Activated T-helper 17 cell treated with anti-CD3 and anti-CD28 coated beads, Interleukin-2, amount 50 U/mL, for 72 hours (primary cell): ENCODE data around the gene NEMP2. TPM values are rescaled to one million over a fixed set of nuclear protein-coding genes. Genes with fewer than 3 reads are reported as not detected.

Experiments used
- ATAC-seq: fragments of 150-1000 bp; cut with Tn5 transposase; replicated peaks from 2 replicates; pipeline ENCODE4 v1.10.0; 2021; ENCODE audit warnings: mild to moderate bottlenecking, moderate library complexity
- H3K27ac Mint-ChIP-seq: one replicate; pipeline ENCODE4 v1.8.0; 2022; ENCODE audit warnings: mixed read lengths
- H3K27me3 Mint-ChIP-seq: one replicate; pipeline ENCODE4 v1.8.0; 2022; ENCODE audit warnings: mixed read lengths
- H3K36me3 Mint-ChIP-seq: one replicate; pipeline ENCODE4 v1.8.0; 2022; ENCODE audit warnings: low read depth, mild to moderate bottlenecking, mixed read lengths
- H3K4me1 Mint-ChIP-seq: one replicate; pipeline ENCODE4 v1.8.0; 2022; ENCODE audit warnings: mixed read lengths
- H3K4me3 Mint-ChIP-seq: one replicate; pipeline ENCODE4 v1.8.0; 2022; ENCODE audit warnings: mild to moderate bottlenecking, mixed read lengths
- H3K9me3 Mint-ChIP-seq: one replicate; pipeline ENCODE4 v1.8.0; 2022; ENCODE audit warnings: mixed read lengths
- total RNA-seq, 2 donors: library from RNA; stranded (reverse); gene quantifications; one replicate each; pipeline ENCODE4 v1.2.3, GENCODE V29; 2022

The NEMP2 gene
- total RNA-seq, 2 donors from 2014 or later: 10.6 to 16.5 TPM

GRCh38 chr2:190569994-190570755 is 35.7 kb upstream of the NEMP2 start:
- H3K4me3 Mint-ChIP-seq: no peak overlapping the region
- H3K27me3 Mint-ChIP-seq: no peaks in the 10 kb centered on the region
- no peak overlapping the region for H3K27ac Mint-ChIP-seq
- H3K36me3 Mint-ChIP-seq: no peaks in the 10 kb centered on the region
- peak; percentile 45 for ATAC-seq
- no peaks in the 10 kb centered on the region for H3K4me1 Mint-ChIP-seq
- peaks cover 12% of the 10 kb centered on the region for H3K9me3 Mint-ChIP-seq

DNA sequence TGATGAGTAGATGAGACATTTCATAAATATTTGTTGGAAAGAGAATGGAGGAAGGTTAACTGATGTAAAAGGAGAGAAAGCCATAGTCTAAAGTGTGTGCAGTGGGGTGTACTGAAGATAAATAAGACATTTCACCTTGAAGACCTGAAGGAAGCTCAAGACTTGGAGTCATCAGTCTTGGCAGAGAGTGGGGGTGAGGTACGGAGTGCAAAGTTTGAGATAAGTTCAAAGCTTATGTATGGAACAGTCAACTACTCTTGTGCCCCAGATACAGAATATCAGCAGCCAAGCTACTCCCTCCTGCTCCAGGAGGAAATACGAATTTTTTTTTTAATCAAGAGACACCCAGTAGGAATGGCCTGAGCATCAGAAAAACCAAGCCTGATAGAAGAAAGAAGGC is 30.3 kb upstream of the NEMP2 start:
- H3K27me3 Mint-ChIP-seq: no peaks in the 10 kb centered on the region
- peaks cover 8% of the 10 kb centered on the region for H3K4me1 Mint-ChIP-seq
- no peaks in the 10 kb centered on the region for H3K36me3 Mint-ChIP-seq
- peaks cover 16% of the 10 kb centered on the region for H3K9me3 Mint-ChIP-seq
- no peak for ATAC-seq
- H3K27ac Mint-ChIP-seq: no peak overlapping the region
- H3K4me3 Mint-ChIP-seq: no peak overlapping the region

DNA sequence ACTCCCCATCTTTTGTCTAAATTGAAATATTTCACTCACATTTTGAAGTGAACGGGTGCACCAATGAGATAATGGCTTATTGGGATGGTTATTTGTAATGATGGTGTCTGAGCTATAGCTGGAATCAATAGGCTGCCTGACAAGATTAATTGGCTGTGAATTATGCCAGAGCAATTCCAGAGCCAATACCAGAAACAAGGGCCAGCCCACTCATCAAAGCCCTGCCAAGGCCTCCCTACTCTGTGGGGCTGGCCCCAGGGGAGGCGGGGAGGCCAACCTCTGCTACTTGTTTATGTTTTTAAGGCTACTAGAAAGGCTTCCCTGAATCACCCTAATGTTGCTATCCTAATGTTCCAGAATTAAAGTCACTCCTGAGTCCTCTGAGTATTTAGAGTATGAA is 29.1 kb upstream of the NEMP2 start:
- peaks cover 16% of the 10 kb centered on the region for H3K9me3 Mint-ChIP-seq
- no peak for ATAC-seq
- peak overlapping the region; percentile 50 for H3K4me3 Mint-ChIP-seq
- H3K27ac Mint-ChIP-seq: peak overlapping the region; percentile 84
- H3K27me3 Mint-ChIP-seq: no peaks in the 10 kb centered on the region
- H3K4me1 Mint-ChIP-seq: peaks cover 8% of the 10 kb centered on the region
- H3K36me3 Mint-ChIP-seq: no peaks in the 10 kb centered on the region

DNA sequence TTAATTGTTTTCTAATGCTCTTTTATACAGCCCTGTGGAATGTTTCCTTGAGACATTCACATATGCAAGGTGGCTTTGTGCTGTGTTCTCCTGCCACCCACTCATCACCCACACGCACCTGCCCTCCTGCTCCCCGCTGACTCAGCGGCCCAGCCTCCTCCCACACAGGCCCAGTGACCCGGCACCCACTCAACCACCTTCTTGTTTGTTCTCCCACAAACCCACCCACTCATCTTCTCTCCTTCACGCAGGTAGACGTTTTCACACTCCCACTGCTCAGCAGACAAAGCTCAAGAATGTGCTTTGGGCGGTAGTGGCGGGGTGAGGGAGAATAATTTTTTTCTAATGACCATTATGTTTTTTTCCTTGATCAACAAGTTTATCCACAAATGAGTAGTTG is 28.6 kb upstream of the NEMP2 start:
- Mint-ChIP-seq H3K27me3 (no peaks in the 10 kb centered on the region), H3K9me3 (peaks cover 15% of the 10 kb centered on the region), H3K36me3 (no peaks in the 10 kb centered on the region), H3K4me3 (peak overlapping the region; percentile 50), H3K4me1 (peaks cover 8% of the 10 kb centered on the region), H3K27ac (peak overlapping the region; percentile 84)
- peak; percentile 37 for ATAC-seq

DNA sequence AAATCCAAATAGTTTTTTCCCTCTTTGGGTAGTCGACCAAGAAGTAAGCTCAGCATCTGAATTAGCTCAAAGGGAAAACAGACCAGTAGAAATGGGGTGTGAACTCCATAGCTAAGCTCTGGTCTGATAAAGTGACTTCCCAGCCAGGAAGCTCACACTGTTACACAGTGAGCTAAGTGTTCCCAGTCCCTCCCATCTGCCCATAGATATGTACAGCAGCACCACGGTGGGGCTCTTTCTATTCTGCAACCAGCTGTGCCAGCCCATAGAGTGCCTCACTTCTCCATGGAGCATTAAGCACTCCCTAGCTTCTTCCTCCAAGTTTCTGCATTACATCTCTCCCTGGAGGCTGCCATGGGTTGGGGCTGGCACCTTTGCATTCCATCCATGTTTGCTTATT is 27.6 kb upstream of the NEMP2 start:
- ATAC-seq: no peak
- Mint-ChIP-seq H3K36me3 (no peaks in the 10 kb centered on the region), H3K27ac (no peak overlapping the region), H3K4me1 (peaks cover 8% of the 10 kb centered on the region), H3K9me3 (peaks cover 9% of the 10 kb centered on the region), H3K27me3 (no peaks in the 10 kb centered on the region), H3K4me3 (no peak overlapping the region)

DNA sequence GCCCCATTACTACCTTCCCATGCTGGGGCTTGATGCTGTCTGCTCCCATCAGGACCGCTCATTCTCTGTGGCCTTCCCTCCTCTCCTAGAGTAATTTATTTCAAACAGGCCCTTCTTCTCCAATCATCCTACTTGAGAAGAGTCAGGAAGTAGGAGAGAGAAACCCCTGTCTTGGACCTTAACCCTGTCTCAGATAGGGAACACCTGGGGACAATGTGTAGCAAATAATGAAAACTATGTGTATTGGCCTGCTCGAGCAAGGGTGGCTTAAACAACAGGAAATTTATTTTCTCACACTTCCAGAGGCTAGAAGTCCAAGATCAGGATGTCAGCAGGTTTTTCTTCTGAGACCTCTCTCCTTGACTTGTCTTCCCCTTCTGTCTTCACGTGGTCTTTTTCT is 26.6 kb upstream of the NEMP2 start:
- no peaks in the 10 kb centered on the region for H3K36me3 Mint-ChIP-seq
- ATAC-seq: no peak
- H3K9me3 Mint-ChIP-seq: peaks cover 4% of the 10 kb centered on the region

DNA sequence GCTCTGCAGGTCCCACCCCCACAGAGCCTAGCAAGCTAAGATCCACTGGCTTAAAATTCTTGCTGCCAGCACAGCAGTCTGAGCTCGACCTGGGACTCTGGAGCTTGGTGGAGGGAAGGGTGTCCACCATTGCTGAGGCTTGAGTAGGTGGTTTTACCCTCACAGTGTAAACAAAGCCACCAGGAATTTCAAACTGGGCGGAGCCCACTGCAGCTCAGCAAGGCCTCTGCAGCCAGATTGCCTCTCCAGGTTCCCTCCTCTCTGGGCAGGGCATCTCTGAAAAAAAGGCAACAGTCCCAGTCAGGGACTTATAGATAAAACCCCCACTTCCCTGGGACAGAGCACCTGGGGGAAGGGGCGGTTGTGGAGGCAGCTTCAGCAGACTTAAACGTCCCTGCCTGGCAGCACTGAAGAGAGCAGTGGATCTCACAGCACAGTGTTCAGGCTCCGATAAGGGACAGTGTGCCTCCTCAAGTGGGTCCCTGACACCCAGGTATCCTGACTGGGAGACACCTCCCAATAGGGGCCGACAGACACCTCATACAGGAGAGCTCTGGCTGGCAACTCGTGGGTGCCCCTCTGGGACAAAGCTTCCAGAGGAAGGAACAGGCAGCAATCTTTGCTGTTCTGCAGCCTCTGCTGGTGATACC is 20.0 kb upstream of the NEMP2 start:
- Mint-ChIP-seq H3K4me3 (no peak overlapping the region), H3K27ac (no peak overlapping the region), H3K9me3 (peaks cover 5% of the 10 kb centered on the region), H3K4me1 (no peaks in the 10 kb centered on the region), H3K36me3 (no peaks in the 10 kb centered on the region), H3K27me3 (no peaks in the 10 kb centered on the region)
- ATAC-seq: no peak

More for the DNA sequence above, 26.6 kb upstream of the NEMP2 start:
- Mint-ChIP-seq H3K4me1 (peaks cover 8% of the 10 kb centered on the region), H3K27ac (no peak overlapping the region), H3K27me3 (no peaks in the 10 kb centered on the region), H3K4me3 (no peak overlapping the region)

DNA sequence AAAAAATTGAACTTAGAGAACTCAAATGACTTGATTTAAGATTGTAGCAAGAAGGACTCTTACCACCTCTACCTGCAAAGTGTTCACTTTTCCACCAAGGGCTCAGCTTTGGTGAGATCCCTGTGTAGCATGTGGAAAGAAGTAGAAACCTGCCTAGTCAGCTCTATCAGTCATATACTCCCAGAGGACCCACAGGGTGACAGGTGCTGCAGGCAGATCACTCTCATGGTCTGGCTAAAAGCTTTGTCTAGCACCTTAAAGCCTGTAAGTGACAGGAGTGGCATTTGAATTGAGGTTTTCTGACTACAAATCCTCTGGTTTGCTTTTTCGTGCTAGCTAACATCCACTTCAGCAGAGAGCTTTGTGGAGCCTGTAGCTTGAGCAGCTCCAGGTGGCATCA is 18.7 kb upstream of the NEMP2 start:
- ATAC-seq: no peak
- Mint-ChIP-seq H3K9me3 (peaks cover 5% of the 10 kb centered on the region), H3K4me3 (no peak overlapping the region), H3K4me1 (no peaks in the 10 kb centered on the region), H3K27ac (no peak overlapping the region), H3K27me3 (no peaks in the 10 kb centered on the region), H3K36me3 (no peaks in the 10 kb centered on the region)

- peak; percentile 14 for ATAC-seq
- H3K27me3 Mint-ChIP-seq: no peaks in the 10 kb centered on the region
- no peak overlapping the region for H3K27ac Mint-ChIP-seq
- H3K36me3 Mint-ChIP-seq: no peaks in the 10 kb centered on the region
- H3K9me3 Mint-ChIP-seq: peaks cover 5% of the 10 kb centered on the region
- H3K4me1 Mint-ChIP-seq: no peaks in the 10 kb centered on the region
- H3K4me3 Mint-ChIP-seq: peak overlapping the region; percentile 26
Measured at GRCh38 chr2:190551928-190552327, 17.4 kb upstream of the NEMP2 start.

- H3K27ac Mint-ChIP-seq: no peak overlapping the region
- no peaks in the 10 kb centered on the region for H3K4me1 Mint-ChIP-seq
- no peak overlapping the region for H3K4me3 Mint-ChIP-seq
- ATAC-seq: no peak
- H3K36me3 Mint-ChIP-seq: no peaks in the 10 kb centered on the region
- no peaks in the 10 kb centered on the region for H3K9me3 Mint-ChIP-seq
- H3K27me3 Mint-ChIP-seq: no peaks in the 10 kb centered on the region
Measured at GRCh38 chr2:190550137-190550536, 15.6 kb upstream of the NEMP2 start.

DNA sequence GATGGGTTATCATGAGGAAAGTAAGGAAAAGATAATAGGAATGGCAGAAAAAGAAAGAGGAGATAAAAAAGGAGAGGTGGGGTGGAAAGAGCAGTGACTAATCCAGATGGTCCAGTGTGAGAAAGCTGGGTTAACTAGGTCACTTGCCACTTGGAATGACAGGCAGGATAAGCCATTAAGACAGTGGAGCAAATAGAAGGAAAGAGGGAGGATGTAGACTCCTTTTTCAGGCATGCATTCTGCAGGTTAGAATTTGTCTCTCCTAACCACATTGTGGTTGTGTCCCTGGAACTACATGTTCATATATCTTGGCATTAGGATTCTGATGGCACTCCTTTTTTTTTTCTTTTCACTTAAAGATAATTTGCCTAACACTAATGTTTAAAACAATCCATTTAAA is 13.4 kb upstream of the NEMP2 start:
- H3K36me3 Mint-ChIP-seq: no peaks in the 10 kb centered on the region
- H3K4me1 Mint-ChIP-seq: no peaks in the 10 kb centered on the region
- ATAC-seq: no peak
- H3K27me3 Mint-ChIP-seq: no peaks in the 10 kb centered on the region
- no peaks in the 10 kb centered on the region for H3K9me3 Mint-ChIP-seq
- H3K4me3 Mint-ChIP-seq: no peak overlapping the region
- H3K27ac Mint-ChIP-seq: no peak overlapping the region

- peaks cover 7% of the 10 kb centered on the region for H3K9me3 Mint-ChIP-seq
- no peak overlapping the region for H3K4me3 Mint-ChIP-seq
- no peak overlapping the region for H3K27ac Mint-ChIP-seq
- no peaks in the 10 kb centered on the region for H3K27me3 Mint-ChIP-seq
- ATAC-seq: no peak
- H3K4me1 Mint-ChIP-seq: no peaks in the 10 kb centered on the region
- H3K36me3 Mint-ChIP-seq: peaks cover 4% of the 10 kb centered on the region
Measured at GRCh38 chr2:190546734-190547133, 12.2 kb upstream of the NEMP2 start.

- Mint-ChIP-seq H3K36me3 (peaks cover 12% of the 10 kb centered on the region), H3K27ac (no peak overlapping the region), H3K9me3 (peaks cover 13% of the 10 kb centered on the region), H3K27me3 (no peaks in the 10 kb centered on the region), H3K4me1 (no peaks in the 10 kb centered on the region), H3K4me3 (no peak overlapping the region)
- ATAC-seq: no peak
Measured at GRCh38 chr2:190545555-190546385, 11.2 kb upstream of the NEMP2 start.

- Mint-ChIP-seq H3K9me3 (peaks cover 17% of the 10 kb centered on the region), H3K36me3 (peaks cover 18% of the 10 kb centered on the region), H3K4me1 (no peaks in the 10 kb centered on the region), H3K27ac (no peak overlapping the region), H3K4me3 (no peak overlapping the region), H3K27me3 (no peaks in the 10 kb centered on the region)
- ATAC-seq: no peak
Measured at GRCh38 chr2:190545093-190545492, 10.6 kb upstream of the NEMP2 start.

GRCh38 chr2:190540048-190540447 is 5.5 kb upstream of the NEMP2 start:
- peaks cover 12% of the 10 kb centered on the region for H3K4me1 Mint-ChIP-seq
- H3K9me3 Mint-ChIP-seq: peaks cover 33% of the 10 kb centered on the region
- peaks cover 33% of the 10 kb centered on the region for H3K36me3 Mint-ChIP-seq
- H3K27ac Mint-ChIP-seq: no peak overlapping the region
- no peaks in the 10 kb centered on the region for H3K27me3 Mint-ChIP-seq
- ATAC-seq: no peak
- no peak overlapping the region for H3K4me3 Mint-ChIP-seq
